HG02885 (cell line): Measurements from ENCODE around the gene PCNT.

Experiments used
- ATAC-seq: cut with Tn5 transposase; IDR thresholded peaks from one replicate; pipeline ENCODE4 v1.9.1; 2021; ENCODE audit warnings: mild to moderate bottlenecking; ENCODE audit not compliant: unreplicated experiment, poor library complexity

Gene PCNT

DNA sequence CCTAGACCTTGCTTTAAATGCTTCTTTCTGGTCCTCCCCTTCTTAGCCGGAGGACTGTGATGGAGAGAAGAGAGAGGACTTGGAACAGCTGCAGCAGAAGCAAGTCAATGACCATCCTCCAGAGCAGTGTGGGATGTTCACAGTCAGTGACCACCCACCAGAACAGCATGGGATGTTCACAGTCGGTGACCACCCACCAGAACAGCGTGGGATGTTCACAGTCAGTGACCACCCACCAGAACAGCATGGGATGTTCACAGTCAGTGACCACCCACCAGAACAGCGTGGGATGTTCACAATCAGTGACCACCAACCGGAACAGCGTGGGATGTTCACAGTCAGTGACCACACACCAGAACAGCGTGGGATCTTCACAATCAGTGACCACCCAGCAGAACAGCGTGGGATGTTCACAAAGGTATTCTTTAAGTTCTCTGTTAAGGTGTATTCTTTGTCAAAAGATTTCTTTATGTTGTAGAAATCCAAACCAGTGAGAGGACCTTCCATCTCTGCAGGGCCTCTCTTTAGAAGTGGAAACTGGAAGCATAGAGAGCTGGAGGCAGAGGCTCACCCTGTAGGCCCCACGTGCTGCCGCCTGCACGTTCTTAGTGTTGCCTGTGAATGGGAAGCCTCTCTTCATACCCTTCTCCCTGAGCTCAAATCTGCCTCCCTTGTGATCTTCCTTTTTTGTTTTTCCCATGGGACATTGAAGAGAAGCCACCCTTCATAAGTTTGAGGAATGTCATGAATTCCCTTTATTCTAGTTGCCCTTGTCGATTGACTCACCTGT, 10.6 kb downstream of the PCNT start:
- ATAC-seq: no peak

DNA sequence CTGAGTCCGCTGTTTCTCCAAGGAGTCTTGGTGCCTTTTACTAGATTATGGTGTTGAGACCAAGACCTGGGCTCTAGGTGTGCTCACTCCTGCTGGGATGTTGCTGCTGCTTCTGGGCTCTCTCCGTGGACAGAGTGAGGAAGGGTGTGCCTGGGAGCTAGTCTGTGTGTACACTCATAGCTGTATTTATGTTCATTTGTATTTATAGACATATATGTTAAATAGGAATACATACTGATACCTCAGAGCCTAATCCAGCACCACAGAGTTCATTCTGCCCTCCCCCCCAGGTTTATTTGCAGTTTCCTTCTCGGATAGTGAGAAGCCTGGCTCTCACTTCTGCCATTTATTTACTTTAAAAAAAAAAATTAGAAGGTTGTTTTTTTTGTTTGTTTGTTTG, 12.6 kb downstream of the PCNT start:
- ATAC-seq: no peak

DNA sequence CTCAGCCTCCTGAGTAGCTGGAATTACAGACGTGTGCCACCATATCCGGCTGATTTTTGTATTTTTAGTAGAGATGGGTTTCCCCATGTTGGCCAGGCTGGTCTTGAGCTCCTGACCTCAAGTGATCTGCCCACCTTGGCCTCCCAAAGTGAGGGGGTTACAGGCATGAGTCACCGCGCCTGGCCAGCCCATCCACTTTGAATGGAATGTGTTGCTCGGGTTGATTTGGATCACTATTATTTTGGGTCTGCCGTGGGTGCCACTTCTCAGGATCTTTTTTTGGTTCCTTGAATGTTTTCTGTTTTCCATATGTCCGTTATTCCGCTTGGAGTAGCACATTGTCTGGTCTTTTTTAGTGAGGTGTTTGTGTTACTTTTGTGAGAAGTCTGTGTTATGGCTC, 17.0 kb downstream of the PCNT start:
- no peak for ATAC-seq

DNA sequence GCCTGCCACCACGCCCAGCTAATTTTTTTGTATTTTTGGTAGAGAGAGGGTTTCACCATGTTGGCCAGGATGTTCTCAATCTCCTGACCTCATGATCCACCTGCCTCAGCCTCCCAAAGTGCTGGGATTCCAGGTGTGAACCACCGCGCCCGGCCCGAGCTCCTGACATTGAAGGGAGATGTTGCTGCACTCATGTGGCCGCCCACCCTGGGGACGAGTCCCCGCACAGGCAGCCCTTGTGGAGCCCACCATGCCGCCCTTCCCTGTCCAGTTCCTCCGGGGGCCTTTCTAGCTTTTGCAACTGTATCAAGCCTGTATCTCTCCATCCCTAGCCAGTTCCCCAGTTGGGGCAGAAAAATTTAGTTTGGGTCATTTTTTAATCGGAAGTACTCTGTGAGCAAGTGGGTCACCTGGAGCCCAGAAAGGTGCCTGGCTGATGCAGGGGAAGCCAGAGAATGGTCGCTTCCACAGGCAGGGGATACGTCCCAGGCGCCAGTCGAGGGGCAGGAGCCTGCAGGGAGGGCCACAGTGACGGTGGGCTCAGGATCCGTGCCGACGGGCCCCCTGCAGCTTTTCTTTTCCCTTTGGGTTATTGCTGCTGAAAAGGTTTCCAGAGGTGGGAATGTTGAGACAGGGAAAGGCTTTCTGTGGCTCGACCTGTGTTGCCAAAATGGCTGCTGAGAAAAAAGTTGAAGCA, 20.4 kb downstream of the PCNT start:
- ATAC-seq: no peak

DNA sequence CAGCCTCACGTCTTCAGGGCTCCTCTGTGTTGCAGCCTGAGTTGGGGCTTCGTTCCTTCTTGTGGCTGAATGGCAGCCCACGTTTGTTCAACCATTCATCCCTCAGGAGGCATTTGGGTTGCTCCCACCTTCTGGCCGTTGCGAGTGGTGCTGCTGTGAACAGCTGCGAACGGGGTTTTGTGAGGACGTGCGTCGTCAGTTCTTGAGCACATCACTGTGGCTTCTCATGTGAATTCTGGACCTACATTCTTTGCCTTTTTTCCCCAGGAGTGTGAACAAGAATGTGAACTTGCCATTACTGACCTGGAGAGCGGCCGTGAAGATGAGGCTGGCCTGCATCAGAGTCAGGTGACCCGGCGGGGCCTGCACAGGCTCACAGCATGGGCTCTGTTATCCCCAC, 21.9 kb downstream of the PCNT start:
- ATAC-seq: no peak

DNA sequence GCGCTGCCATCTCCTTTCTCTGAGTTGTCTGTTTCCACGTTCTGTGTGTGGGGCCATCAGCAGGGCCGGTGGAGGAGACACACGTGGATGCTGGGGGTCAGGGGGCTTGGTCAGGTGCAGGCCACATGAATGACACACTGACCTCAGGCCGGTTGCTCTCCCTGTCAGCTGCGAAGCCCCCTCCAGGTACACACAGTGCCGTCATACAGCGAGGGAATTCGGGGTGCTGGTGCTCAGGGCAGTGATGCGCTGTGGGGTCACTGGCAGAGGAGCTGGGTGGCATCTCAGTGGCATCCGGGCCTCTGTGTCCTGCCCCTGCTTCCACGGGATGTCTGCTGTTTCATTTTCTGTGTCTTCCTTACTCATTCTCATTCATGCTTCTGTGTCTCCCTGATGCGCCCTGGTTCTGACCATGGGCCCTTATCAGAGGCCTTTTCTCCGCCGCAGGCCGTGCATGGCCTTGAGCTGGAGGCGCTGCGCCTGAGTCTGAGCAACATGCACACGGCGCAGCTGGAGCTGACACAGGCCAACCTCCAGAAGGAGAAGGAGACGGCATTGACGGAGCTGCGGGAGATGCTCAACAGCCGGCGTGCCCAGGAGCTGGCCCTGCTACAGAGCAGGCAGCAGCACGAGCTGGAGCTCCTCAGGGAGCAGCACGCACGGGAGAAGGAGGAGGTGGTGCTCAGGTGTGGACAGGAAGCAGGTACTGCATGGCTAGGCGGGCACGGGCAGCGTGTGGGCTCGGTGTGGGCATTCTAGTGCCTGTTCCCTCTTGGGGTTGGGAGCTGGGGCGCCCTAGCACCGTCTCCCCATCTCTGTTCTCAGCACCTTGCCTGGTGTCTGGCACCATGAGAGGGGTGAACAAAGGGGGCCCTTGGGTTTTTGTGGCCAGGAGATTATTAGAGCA, 22.6 kb downstream of the PCNT start:
- ATAC-seq: no peak

DNA sequence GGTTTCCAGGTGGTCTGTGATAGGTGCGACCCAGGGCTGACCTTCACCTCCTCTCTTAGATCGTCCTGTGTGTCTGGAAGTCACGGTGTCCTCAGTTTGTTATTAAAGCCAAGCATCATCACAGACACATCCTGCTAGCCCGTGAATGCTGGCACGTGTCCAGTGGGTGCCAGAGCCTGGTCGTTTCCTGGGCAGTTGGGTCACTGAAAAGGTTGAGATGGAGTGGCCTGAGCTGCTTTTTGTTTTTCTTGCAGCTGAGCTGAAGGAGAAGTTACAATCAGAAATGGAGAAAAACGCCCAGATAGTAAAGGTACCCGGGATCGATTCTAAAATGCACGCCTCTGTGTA, 23.2 kb downstream of the PCNT start:
- ATAC-seq: no peak

DNA sequence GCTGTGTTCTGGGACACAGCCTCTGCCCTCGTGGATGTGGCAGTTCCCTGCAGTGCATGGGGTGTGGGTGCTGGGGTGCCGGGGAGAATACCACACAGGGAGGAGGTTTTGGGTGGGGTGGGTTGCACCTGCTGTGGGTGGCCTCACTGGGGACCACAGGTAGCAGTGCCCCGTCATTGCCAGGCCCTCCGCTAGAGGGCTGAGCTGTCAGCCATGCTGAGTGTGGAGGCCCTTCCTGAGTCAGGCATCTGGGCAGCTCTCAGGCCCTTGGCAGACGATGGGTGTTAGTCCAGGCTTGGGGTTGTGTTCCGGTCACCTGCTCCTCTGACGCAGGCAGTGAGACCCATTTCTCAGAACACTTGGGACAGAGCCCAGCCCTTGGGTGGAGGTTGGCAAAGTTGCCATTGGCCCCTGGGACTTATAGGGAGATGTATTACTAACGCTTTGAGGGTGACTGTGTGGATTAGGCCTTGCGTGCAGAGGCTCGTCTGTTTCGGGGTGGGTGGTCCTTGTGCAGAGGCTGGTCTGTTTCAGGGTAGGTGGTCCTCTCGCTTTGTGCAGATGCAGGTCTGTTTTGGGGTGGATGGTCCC, 23.9 kb downstream of the PCNT start:
- no peak for ATAC-seq

DNA sequence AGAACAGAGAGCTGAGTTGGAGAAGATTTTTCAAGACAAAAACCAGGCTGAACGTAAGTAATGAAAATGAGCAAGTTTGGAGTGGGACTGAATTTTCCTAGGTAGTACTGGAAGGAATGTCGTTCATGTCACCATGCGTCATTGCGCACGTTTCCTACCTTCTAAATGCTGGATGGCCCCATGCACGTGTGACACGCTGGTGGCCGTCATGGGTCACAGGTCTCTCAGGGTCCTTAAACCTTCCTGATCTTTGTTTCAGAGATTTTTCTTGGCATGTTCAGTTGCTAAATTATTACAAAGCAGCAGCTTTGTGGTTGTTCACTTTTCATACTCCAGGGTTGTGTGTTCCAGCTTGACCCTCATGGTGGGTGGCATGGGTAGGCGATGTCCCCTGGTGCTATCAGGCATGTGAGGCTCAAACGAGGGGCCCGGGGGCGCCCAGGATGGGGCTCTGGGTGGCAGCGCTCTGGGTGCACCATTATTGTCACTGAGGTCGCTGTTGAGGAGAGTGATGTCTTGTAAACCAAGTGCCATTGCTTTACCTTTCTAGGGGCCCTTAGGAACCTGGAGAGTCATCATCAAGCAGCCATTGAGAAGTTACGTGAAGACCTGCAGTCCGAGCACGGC, 25.3 kb downstream of the PCNT start:
- ATAC-seq: no peak

DNA sequence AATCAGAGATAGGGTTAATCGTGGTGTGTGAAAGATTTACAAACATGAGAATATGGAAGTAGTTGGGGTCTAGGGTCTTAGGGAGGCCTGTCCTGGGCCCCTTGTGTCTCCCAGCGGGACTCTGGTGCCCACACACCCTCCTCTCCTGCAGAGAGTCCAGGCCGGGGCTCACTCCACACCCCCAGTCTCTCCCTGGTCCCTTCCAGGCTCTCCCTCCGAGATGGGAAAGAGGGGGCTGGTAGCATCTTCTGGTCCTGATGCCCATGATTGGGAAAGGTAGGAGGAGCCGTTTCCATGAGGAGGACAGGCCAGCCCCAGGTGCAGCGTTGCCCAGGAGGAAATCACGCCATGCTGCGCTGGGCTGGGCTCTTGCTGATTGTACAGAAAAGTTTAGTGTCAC, 26.6 kb downstream of the PCNT start:
- no peak for ATAC-seq

DNA sequence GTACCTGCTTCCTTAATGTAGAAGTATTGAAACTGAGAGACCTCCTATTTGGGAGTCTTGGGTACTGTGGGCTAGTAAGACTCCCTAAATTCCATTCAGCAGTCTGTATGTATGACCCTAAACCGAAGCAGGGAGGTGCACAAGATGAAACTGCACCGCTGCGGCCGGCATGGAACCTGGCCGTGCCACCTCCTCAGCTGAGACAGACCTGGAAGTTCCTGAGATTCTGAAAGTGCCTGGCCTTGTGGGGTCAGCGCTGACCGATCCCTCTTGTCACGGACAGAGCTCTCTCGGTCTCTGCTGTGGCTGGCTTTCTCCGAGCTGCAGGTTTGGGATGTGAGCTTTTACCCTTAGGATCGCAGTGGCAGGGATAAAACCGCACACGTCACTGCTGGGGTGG, 27.0 kb downstream of the PCNT start:
- no peak for ATAC-seq

DNA sequence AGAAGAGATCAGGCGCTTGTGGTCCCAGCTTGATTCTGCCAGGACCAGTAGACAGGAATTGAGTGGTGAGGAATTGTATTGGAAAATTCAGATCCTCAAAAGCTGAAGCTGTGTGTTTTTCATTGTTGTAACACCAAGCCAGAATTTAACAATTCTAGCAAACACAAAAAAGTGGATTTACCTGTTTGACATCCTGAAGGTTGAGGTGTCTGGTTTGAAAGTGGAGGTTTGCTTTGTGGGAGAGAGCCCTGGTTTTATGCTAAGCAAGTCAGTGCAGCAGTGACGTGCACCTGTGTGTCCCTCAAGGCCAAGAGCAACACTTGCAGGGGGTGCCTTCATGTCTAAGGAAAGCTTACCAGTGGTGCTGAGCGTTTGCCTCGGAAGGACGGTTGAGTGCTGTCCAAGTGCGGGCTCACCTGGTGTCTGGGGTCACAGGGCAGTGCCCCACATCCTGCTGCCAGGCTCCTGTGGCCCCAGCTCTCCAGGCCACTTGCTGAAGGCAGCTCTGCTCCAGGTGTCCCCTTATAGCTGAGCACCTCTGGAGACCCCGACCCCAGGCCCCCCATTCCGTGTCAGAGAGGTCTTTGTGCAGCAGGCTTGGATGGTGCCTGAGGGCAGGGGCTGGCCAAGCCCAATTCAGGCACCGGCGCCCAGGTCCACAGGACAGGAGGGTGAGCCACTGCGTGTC, 27.7 kb downstream of the PCNT start:
- no peak for ATAC-seq

DNA sequence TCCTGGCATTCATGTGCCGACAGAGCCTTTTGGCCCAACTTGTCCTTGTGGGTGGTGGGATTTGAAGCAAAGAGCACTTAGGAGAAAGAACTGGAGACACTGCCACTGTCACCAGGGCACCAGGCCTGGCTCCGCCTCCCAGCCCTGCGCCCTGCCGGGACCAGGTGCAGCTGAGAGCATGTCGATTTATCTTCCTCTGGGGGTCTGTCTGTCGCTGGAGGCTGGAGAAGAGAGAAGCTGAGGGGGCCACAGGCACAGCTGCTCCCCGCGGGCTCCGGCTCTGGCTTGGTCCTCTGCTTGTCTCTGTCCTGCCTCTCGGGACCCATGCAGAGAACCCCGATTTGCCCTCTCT, 28.2 kb downstream of the PCNT start:
- no peak for ATAC-seq

DNA sequence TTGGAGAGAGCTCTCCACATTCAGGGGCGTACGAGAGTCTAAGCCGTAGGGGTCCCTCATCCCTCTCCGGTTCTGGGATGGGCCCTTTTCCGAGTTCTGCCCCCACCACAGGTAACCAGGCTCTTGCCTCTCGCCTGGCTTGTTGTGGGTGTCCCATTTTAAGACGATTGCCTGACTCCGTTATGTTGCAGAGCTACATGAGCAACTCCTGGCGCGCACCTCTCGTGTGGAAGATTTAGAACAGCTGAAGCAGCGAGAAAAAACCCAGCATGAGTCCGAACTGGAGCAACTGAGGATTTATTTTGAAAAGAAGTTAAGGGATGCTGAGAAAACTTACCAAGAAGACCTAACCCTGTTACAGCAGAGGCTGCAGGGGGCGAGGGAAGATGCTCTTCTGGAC, 29.0 kb downstream of the PCNT start:
- no peak for ATAC-seq

DNA sequence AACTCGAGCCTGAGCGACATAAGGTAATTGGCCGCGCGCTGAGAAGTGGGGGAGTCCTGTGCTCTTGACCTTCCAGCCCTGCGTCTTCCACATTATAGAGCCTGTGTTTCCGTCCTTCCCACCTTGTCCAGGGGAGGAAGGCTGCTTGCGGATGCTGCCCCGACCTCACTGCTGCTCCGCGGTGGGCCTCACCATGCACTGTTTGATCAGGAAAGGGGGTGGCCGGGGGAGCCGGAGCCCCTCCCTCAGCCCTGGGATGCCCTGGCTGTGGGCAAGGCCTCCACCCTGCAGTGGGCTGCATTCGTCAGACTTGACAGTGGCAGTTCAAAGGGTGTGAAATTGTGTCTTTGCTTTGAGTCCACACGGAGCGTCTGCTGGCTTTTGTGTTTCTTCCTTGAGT, 30.1 kb downstream of the PCNT start:
- ATAC-seq: no peak

DNA sequence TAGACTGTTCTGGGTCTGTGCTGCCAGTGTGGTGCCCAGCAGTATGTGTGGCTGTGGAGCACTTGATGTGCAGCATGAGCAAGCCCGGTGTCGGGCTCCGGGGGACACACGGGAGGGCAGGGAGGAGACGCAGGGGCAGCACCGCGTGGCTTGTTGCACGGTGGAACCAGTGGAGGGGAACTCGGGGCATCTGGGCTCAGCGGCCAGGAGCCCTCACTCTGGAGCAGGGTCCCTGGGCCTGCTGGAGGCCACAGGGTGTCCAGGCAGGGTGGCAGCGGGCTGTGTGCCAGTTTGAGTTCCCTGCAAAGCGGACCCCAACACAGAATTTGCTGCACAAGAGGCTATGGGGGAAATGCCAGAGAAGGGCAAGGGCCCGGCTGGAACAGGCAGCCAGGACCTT, 30.6 kb downstream of the PCNT start:
- ATAC-seq: no peak

DNA sequence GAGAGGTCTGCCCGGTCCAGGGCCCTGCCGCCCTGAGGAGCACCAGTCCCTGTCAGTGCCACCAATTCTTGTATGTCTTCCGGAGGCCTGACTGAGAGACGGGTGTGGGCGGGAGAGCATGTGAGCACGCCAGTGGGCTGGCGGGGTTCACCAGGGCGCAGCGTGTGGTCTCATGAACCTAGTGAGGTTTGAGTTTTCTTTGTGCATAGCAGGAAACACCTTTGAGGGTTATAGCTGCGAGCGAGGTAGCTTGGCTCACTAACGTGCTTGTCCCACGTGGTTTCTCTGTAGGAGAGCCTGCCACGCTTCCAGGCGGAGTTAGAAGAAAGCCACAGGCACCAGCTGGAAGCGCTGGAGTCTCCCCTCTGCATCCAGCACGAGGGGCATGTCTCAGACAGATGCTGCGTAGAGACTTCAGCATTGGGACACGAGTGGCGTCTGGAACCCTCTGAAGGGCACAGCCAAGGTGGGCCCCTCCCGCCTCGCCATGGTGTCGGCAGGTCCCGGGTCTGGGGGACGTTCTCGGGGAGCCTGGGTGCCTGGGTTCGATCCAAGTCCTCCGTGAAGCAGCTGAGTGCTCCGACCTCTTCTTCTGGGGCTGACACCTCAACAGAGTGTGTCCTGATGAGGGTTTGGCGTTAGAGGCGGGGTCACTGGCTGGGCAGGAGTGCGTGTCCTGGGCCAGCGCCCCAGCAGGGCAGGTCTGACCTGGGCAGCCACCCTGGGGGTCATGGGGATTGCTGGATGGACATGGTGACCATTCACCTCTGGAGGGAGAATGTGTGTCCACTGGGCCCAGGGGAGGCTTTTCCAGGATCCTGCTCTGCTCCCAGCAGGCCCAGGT, 31.4 kb downstream of the PCNT start:
- ATAC-seq: no peak

DNA sequence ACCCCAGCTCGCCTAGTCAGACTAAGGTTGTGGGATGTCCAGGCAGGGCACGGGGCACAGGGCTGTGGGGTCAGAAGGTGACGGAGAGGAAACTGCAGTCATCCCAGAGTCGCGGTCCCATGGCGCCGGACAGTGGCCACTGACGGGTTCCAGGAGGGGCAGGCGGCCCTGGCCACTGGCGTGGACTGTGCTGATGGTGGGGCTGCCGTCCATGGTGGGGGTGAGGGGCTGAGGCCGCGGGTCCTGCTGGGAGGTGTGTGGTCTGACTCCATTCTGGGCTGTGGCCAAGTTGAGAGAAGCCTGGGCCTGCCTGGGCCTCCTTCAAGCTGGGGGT, 32.0 kb downstream of the PCNT start:
- no peak for ATAC-seq
